Neural cell (in vitro differentiated cells): ENCODE measurements around the gene TNS1. TPM values are rescaled to one million over a fixed set of nuclear protein-coding genes. Genes with fewer than 3 reads are reported as not detected.

Source experiments
- H2AFZ ChIP-seq: fragments of 200-600, 300-800 bp; sonication (generic), shearing (Covaris generic); 2 replicates; pipeline ENCODE4 v1.6.0; 2014; ENCODE audit warnings: low read depth, mild to moderate bottlenecking, antibody characterized with exemption, low read length, moderate library complexity
- H3F3A ChIP-seq: fragments of 200-600 bp; shearing (Covaris generic); 2 replicates; pipeline ENCODE4 v1.6.1; 2016; ENCODE audit warnings: mild to moderate bottlenecking, moderate library complexity, mixed read lengths, antibody characterized with exemption, low read length; ENCODE audit not compliant: insufficient read depth, poor library complexity, severe bottlenecking
- H3K27ac ChIP-seq: fragments of 200-600, 300-800 bp; sonication (generic), shearing (Covaris generic); 2 replicates; pipeline ENCODE4 v1.5.1; 2014; ENCODE audit warnings: mild to moderate bottlenecking, low read length, moderate library complexity
- H3K27me3 ChIP-seq: fragments of 300-800, 200-600 bp; sonication (generic), shearing (Covaris generic); 2 replicates; pipeline ENCODE4 v1.6.0; 2014; ENCODE audit warnings: mild to moderate bottlenecking, low read depth, low read length, moderate library complexity; ENCODE audit not compliant: insufficient read depth
- H3K36me3 ChIP-seq: fragments of 300-800, 200-600 bp; sonication (generic), shearing (Covaris generic); 2 replicates; pipeline ENCODE4 v1.5.1; 2014; ENCODE audit warnings: mild to moderate bottlenecking, antibody characterized with exemption, low read length, moderate library complexity; ENCODE audit not compliant: insufficient read depth
- H3K4me2 ChIP-seq: fragments of 300-800, 200-600 bp; sonication (generic), shearing (Covaris generic); 2 replicates; pipeline ENCODE4 v1.6.0; 2014; ENCODE audit warnings: mild to moderate bottlenecking, low read length
- H3K4me3 ChIP-seq: fragments of 300-800, 200-600 bp; sonication (generic), shearing (Covaris generic); 2 replicates; pipeline ENCODE4 v1.5.1; 2014; ENCODE audit warnings: mild to moderate bottlenecking, low read length, moderate library complexity
- H3K79me2 ChIP-seq: fragments of 200-600 bp; shearing (Covaris generic); replicated peaks from 2 replicates; pipeline ENCODE4 v1.6.0; 2014; ENCODE audit warnings: mild to moderate bottlenecking, low read length, moderate library complexity; ENCODE audit not compliant: insufficient read depth
- H3K9ac ChIP-seq: fragments of 300-800, 200-600 bp; sonication (generic), shearing (Covaris generic); 2 replicates; pipeline ENCODE4 v1.6.1; 2016; ENCODE audit warnings: mild to moderate bottlenecking, low read length, mixed read lengths
- H3K9me2 ChIP-seq: fragments of 200-600 bp; shearing (Covaris generic); 2 replicates; pipeline ENCODE4 v1.6.1; 2016; ENCODE audit warnings: mild to moderate bottlenecking, low read length, mixed read lengths; ENCODE audit not compliant: insufficient read depth
- H3K9me3 ChIP-seq: fragments of 200-600, 300-800 bp; sonication (generic), shearing (Covaris generic); 2 replicates; pipeline ENCODE4 v1.6.1; 2016; ENCODE audit warnings: mild to moderate bottlenecking, mixed run types, low read length, moderate library complexity, mixed read lengths
- H4K20me1 ChIP-seq: fragments of 200-600 bp; shearing (Covaris generic); 2 replicates; pipeline ENCODE4 v1.6.1; 2016; ENCODE audit warnings: mild to moderate bottlenecking, mixed run types; ENCODE audit not compliant: insufficient read depth
- EP300 ChIP-seq: fragments of 450-650 bp; conservative IDR thresholded peaks from 2 replicates; pipeline ENCODE4 v1.6.1; 2014; ENCODE audit warnings: antibody characterized with exemption, mild to moderate bottlenecking, moderate library complexity; ENCODE audit not compliant: poor library complexity, severe bottlenecking
- EZH2 ChIP-seq: fragments of 200-600, 300-800 bp; shearing (Covaris generic), sonication (generic); IDR thresholded peaks from 2 replicates; pipeline ENCODE4 v1.6.1; 2014; ENCODE audit warnings: antibody characterized with exemption, low read length, borderline replicate concordance, mild to moderate bottlenecking; ENCODE audit not compliant: insufficient read depth, poor library complexity, severe bottlenecking
- MXI1 ChIP-seq: fragments of 450-650 bp; conservative IDR thresholded peaks from 2 replicates; pipeline ENCODE4 v1.6.1; 2014; ENCODE audit warnings: antibody characterized with exemption, mild to moderate bottlenecking; ENCODE audit not compliant: poor library complexity, severe bottlenecking
- POLR2AphosphoS5 ChIP-seq: IDR thresholded peaks from 2 replicates; pipeline ENCODE4 v1.6.1; 2012
- RAD21 ChIP-seq: fragments of 450-650 bp; conservative IDR thresholded peaks from 2 replicates; pipeline ENCODE4 v1.6.1; 2014; ENCODE audit warnings: antibody characterized with exemption, mild to moderate bottlenecking, moderate library complexity
- REST ChIP-seq: IDR thresholded peaks from 2 replicates; pipeline ENCODE4 v1.6.1; 2012; ENCODE audit warnings: borderline replicate concordance
- SMC3 ChIP-seq: fragments of 450-650 bp; conservative IDR thresholded peaks from 2 replicates; pipeline ENCODE4 v1.6.1; 2014; ENCODE audit warnings: antibody characterized with exemption, mild to moderate bottlenecking, moderate library complexity; ENCODE audit not compliant: poor library complexity
- TAF1 ChIP-seq: IDR thresholded peaks from 2 replicates; pipeline ENCODE4 v1.6.1; 2012; ENCODE audit warnings: low read depth
- polyA plus RNA-seq: library from polyadenylated mRNA; depleted of rRNA; stranded (reverse); fragments of >200 nt; gene quantifications from 2 replicates; pipeline ENCODE4 v1.2.3, GENCODE V29; 2014
- TF ChIP-seq, protein P1 (sequence below): fragments of 450-650 bp; IDR thresholded peaks from 2 replicates; pipeline ENCODE4 v1.5.1; 2014; ENCODE audit warnings: antibody characterized with exemption, mild to moderate bottlenecking, moderate library complexity; ENCODE audit not compliant: poor library complexity, severe bottlenecking

Gene TNS1
- polyA plus RNA-seq, 1 donor from 2014 or later: 1.5 TPM

- Histone ChIP-seq H2AFZ (no peak overlapping the region), H3K36me3 (no peaks in the 10 kb centered on the region), H3F3A (no peaks in the 10 kb centered on the region), H3K4me2 (no peak overlapping the region), H3K9ac (no peak overlapping the region), H3K27me3 (no peaks in the 10 kb centered on the region), H3K4me3 (no peak overlapping the region), H3K9me2 (no peaks in the 10 kb centered on the region), H4K20me1 (no peaks in the 10 kb centered on the region), H3K9me3 (no peaks in the 10 kb centered on the region), H3K27ac (no peak overlapping the region), H3K79me2 (no peaks in the 10 kb centered on the region)
- no peak for TF ChIP-seq RAD21
Measured at GRCh38 chr2:217875556-217876252, 127.1 kb downstream of the TNS1 start.

- no peak overlapping the region for H3K9ac ChIP-seq
- no peak overlapping the region for H3K4me3 ChIP-seq
- H2AFZ ChIP-seq: no peak overlapping the region
- H3K79me2 ChIP-seq: no peaks in the 10 kb centered on the region
- no peak for TF ChIP-seq REST
- TF ChIP-seq MXI1: no peak
- no peak for TF ChIP-seq EP300
- TF ChIP-seq RAD21: no peak
- TF ChIP-seq POLR2AphosphoS5: no peak
- TF ChIP-seq, protein P1, sequence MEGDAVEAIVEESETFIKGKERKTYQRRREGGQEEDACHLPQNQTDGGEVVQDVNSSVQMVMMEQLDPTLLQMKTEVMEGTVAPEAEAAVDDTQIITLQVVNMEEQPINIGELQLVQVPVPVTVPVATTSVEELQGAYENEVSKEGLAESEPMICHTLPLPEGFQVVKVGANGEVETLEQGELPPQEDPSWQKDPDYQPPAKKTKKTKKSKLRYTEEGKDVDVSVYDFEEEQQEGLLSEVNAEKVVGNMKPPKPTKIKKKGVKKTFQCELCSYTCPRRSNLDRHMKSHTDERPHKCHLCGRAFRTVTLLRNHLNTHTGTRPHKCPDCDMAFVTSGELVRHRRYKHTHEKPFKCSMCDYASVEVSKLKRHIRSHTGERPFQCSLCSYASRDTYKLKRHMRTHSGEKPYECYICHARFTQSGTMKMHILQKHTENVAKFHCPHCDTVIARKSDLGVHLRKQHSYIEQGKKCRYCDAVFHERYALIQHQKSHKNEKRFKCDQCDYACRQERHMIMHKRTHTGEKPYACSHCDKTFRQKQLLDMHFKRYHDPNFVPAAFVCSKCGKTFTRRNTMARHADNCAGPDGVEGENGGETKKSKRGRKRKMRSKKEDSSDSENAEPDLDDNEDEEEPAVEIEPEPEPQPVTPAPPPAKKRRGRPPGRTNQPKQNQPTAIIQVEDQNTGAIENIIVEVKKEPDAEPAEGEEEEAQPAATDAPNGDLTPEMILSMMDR: no peak
- no peak for TF ChIP-seq SMC3
- TF ChIP-seq EZH2: no peak
- no peak for TF ChIP-seq TAF1
- H3K27me3 ChIP-seq: no peaks in the 10 kb centered on the region
- H3K9me3 ChIP-seq: no peaks in the 10 kb centered on the region
- H3K4me2 ChIP-seq: no peak overlapping the region
- no peaks in the 10 kb centered on the region for H4K20me1 ChIP-seq
- H3K9me2 ChIP-seq: no peaks in the 10 kb centered on the region
- no peaks in the 10 kb centered on the region for H3K36me3 ChIP-seq
- no peaks in the 10 kb centered on the region for H3F3A ChIP-seq
- no peak overlapping the region for H3K27ac ChIP-seq
Measured at GRCh38 chr2:217875138-217875537, 127.7 kb downstream of the TNS1 start.
